ENCODE results near the gene ACTRT3. TPM values are rescaled to one million over a fixed set of nuclear protein-coding genes. Genes with fewer than 3 reads are reported as not detected.
"Not testable (repeated sequence)": the region's sequence is repeated elsewhere in the genome, so short reads cannot be mapped to it uniquely, and the experiment has no call there.

The ACTRT3 gene
- total RNA-seq, 1 donor from 2014 or later = 3.7 TPM

DNA sequence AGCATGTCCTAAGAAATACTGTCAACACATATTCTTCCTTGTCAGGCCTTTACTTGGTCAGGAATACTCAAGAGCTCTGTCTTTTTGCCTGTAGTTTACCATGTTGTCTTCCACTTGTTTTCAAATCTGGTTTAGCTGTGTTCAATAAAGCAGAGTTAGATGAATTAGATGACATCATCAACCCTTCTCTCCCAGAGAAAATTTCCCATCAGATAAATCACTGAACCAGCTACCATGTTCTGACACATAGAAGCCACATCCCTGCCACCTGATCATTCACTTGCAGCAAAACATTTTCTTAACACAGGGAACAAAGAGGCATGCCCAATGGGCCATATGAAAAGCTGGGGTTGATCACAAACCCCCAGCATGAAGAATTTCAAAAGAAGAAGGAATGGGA, 46.6 kb downstream of the ACTRT3 start:
- H3K79me2 ChIP-seq (ENCODE audit: insufficient read depth, low read length) = no peaks in the 10 kb centered on the region
- no peak overlapping the region for H3K4me2 ChIP-seq (ENCODE audit: low read length)
- peaks cover 2% of the 10 kb centered on the region for H3K27me3 ChIP-seq (ENCODE audit: insufficient read depth, low read length)
- H3K27ac Mint-ChIP-seq (ENCODE audit: unreplicated experiment) = no peak overlapping the region
- no peaks in the 10 kb centered on the region for H4K20me1 ChIP-seq (ENCODE audit: insufficient read depth, low read length)
- DNase-seq (ENCODE audit: low read depth) (no peak), FAIRE-seq (no peak)
- H3K4me1 ChIP-seq (ENCODE audit: insufficient read depth, low read length) = no peaks in the 10 kb centered on the region
- H3K9me3 ChIP-seq (ENCODE audit: insufficient read depth, low read depth, low read length) = no peaks in the 10 kb centered on the region
- H3K36me3 ChIP-seq (ENCODE audit: insufficient read depth, low read length) = no peaks in the 10 kb centered on the region
- H3K4me1 Mint-ChIP-seq (ENCODE audit: low read depth, unreplicated experiment) = no peaks in the 10 kb centered on the region
- TF ChIP-seq, protein P1, sequence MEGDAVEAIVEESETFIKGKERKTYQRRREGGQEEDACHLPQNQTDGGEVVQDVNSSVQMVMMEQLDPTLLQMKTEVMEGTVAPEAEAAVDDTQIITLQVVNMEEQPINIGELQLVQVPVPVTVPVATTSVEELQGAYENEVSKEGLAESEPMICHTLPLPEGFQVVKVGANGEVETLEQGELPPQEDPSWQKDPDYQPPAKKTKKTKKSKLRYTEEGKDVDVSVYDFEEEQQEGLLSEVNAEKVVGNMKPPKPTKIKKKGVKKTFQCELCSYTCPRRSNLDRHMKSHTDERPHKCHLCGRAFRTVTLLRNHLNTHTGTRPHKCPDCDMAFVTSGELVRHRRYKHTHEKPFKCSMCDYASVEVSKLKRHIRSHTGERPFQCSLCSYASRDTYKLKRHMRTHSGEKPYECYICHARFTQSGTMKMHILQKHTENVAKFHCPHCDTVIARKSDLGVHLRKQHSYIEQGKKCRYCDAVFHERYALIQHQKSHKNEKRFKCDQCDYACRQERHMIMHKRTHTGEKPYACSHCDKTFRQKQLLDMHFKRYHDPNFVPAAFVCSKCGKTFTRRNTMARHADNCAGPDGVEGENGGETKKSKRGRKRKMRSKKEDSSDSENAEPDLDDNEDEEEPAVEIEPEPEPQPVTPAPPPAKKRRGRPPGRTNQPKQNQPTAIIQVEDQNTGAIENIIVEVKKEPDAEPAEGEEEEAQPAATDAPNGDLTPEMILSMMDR (IDR thresholded peaks at IDR 0.05; ENCODE audit: insufficient read depth, low read depth, low read length) = no peak
- TF ChIP-seq EZH2 (IDR thresholded peaks at IDR 0.05; ENCODE audit: insufficient read depth, low read length) = no peak
- H3K36me3 Mint-ChIP-seq (ENCODE audit: low read depth, unreplicated experiment) = no peaks in the 10 kb centered on the region
- H3K4me3 ChIP-seq (ENCODE audit: insufficient read depth, low read depth, low read length) = no peak overlapping the region
- no peak overlapping the region for H2AFZ ChIP-seq (ENCODE audit: low read depth, low read length)
- no peak overlapping the region for H3K27ac ChIP-seq (ENCODE audit: low read depth, low read length)
- H3K27me3 Mint-ChIP-seq (ENCODE audit: low read depth, unreplicated experiment) = no peaks in the 10 kb centered on the region
- peaks cover 2% of the 10 kb centered on the region for H3K9me3 Mint-ChIP-seq (ENCODE audit: unreplicated experiment)
- H3K9ac ChIP-seq (ENCODE audit: low read length) = no peak overlapping the region
- H3K4me3 Mint-ChIP-seq (ENCODE audit: unreplicated experiment) = no peak overlapping the region

DNA sequence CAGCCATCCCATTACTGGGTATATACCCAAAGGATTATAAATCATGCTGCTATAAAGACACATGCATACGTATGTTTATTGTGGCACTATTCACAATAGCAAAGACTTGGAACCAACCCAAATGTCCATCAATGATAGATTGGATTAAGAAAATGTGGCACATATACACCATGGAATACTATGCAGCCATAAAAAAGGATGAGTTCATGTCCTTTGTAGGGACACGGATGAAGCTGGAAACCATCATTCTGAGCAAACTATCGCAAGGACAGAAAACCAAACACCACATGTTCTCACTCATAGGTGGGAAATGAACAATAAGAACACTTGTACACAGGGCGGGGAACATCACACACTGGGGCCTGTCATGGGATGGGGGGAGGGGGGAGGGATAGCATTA, 50.9 kb downstream of the ACTRT3 start:
- not testable (repeated sequence) for H3K36me3 Mint-ChIP-seq (ENCODE audit: low read depth, unreplicated experiment); H3K4me1 Mint-ChIP-seq (ENCODE audit: low read depth, unreplicated experiment); H3K9me3 Mint-ChIP-seq (ENCODE audit: unreplicated experiment)

More for the DNA sequence above, 50.9 kb downstream of the ACTRT3 start:
- H3K27ac Mint-ChIP-seq (ENCODE audit: unreplicated experiment); FAIRE-seq; H3K4me3 ChIP-seq (ENCODE audit: insufficient read depth, low read depth, low read length); H3K4me1 ChIP-seq (ENCODE audit: insufficient read depth, low read length); H3K27me3 Mint-ChIP-seq (ENCODE audit: low read depth, unreplicated experiment); H2AFZ ChIP-seq (ENCODE audit: low read depth, low read length); H3K27ac ChIP-seq (ENCODE audit: low read depth, low read length); H3K4me3 Mint-ChIP-seq (ENCODE audit: unreplicated experiment); H4K20me1 ChIP-seq (ENCODE audit: insufficient read depth, low read length); H3K9me3 ChIP-seq (ENCODE audit: insufficient read depth, low read depth, low read length); H3K36me3 ChIP-seq (ENCODE audit: insufficient read depth, low read length); H3K4me2 ChIP-seq (ENCODE audit: low read length); H3K79me2 ChIP-seq (ENCODE audit: insufficient read depth, low read length); DNase-seq (ENCODE audit: low read depth); H3K27me3 ChIP-seq (ENCODE audit: insufficient read depth, low read length); H3K9ac ChIP-seq (ENCODE audit: low read length): not testable (repeated sequence)

Other genes starting within 250 kb of the ACTRT3 start
- gene MECOM, start 105.8 kb downstream of the ACTRT3 start, total RNA-seq = 11.8 and 15.8 TPM in 2 replicates
- gene TERC, start 4.5 kb downstream of the ACTRT3 start, total RNA-seq = 0.86 and 1.2 TPM in 2 replicates
- 12.6 and 12.9 TPM in 2 replicates for gene MYNN, start 3.8 kb upstream of the ACTRT3 start, total RNA-seq
- not detected in 2 replicates for gene LRRIQ4, start 43.3 kb upstream of the ACTRT3 start, total RNA-seq
- gene LRRC34, start 43.3 kb upstream of the ACTRT3 start, total RNA-seq = 1.0 and 1.3 TPM in 2 replicates
- gene LRRC31, start 100.4 kb upstream of the ACTRT3 start, total RNA-seq = 0.16 TPM in 1 of 2 replicates, not detected in the other
- not detected in 2 replicates for gene SAMD7, start 142.0 kb upstream of the ACTRT3 start, total RNA-seq
- 117 and 122 TPM in 2 replicates for gene SEC62, start 197.2 kb upstream of the ACTRT3 start, total RNA-seq